Caki2 (cell line): ENCODE results near the gene KCNT2. TPM values are rescaled to one million over a fixed set of nuclear protein-coding genes. Genes with fewer than 3 reads are reported as not detected.

Source experiments
- DNase-seq: peaks from one replicate; pipeline ENCODE4 v3.0.0-alpha.2; 2015; ENCODE audit warnings: low read depth
- in situ Hi-C: cut with HindIII; loops from 2 replicates; pipeline ENCODE4 v1.10.0; 2016; ENCODE audit warnings: low sequenced_read_pairs, low pct_unique_long_range_greater_than_20kb, mixed read lengths
- total RNA-seq: library from RNA; depleted of rRNA; stranded (reverse); fragments of >200 nt; shearing (Covaris generic); gene quantifications from 2 replicates; pipeline ENCODE4 v1.2.3, GENCODE V29; 2014; ENCODE audit warnings: low replicate concordance

The KCNT2 gene
- total RNA-seq, 1 experiment from 2014 or later, result 0.03 TPM

- in situ Hi-C loops, result no loop called here
- DNase-seq, result no peak
These were observed 223.1 kb downstream of the KCNT2 start for GRCh38 chr1:196385109-196385508.

GRCh38 chr1:196382383-196382782, 225.9 kb downstream of the KCNT2 start:
- in situ Hi-C loops, result no loop called here
- DNase-seq, result no peak

DNA sequence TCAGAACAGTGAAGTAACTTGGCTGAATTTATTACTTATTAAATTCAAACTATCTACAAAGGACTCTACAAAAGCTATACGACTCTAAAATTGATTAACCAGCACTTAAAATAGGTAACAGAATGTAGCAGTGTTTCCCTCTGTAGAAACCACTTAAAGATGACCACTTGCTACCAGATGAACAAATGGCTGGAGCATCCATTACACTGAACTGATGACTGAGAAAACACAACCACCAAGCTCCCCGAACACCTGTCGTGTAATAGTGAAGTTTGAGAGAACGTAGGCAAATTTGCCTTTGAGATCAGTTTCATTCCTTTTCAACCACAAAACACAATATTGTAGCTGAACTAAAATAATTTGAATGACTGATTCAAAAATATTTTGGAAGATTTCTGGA, 226.7 kb downstream of the KCNT2 start:
- in situ Hi-C loops, result no loop called here
- no peak for DNase-seq

GRCh38 chr1:196380316-196380715, 227.9 kb downstream of the KCNT2 start:
- in situ Hi-C loops, result no loop called here
- no peak for DNase-seq

DNA sequence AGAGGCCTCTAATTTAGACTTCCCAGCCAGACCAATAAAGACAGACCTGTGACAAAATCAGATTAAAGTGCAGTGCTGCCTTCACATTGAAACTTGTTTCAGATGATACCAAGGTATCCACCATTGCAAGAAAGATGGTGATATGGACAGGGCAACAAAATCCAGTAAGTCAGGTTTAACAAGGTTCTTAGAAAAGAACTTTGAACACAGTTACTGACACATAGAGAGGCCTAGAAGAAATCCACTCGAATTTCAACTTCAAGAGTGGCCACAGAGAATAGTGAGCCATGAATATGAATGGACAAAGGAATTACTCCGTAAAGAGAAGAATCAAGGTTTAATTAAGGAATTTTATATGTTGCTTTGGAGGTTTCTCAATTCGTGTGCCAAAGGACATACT, 230.4 kb downstream of the KCNT2 start:
- no peak for DNase-seq
- in situ Hi-C loops, result no loop called here

DNA sequence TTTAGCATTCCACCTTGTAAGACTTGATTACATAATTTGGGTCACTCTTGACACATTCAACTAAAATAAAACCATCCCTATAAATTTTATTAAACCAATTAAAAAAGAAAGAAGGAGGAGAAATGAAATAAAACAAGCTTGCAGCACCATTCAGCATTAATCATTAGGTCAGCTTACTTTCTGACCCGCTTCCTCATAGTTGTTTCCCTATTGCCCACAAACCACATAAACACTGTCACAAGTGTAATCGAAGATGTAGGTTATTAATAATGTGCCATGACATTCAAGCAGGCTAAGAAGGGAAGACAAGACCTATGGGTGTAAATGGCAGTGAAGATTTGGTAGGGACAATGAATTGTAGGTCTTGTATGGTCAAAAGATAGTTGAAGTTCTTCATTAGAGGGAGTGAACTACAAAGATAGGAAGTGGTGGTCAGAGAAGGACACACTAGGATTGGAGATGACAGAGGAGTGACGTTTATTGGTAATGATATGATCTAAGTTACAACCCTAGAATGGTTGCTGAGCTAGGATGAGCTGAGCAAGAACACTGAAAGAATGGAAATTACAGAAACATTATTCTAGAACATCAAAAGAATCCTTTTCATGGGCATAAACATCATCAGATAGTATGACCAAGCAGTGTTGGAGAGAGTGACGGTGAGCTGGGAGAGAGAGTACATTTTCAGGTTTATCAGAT, 231.5 kb downstream of the KCNT2 start:
- in situ Hi-C loops, result no loop called here

GRCh38 chr1:196373798-196374197, 234.4 kb downstream of the KCNT2 start:
- in situ Hi-C loops, result no loop called here
- DNase-seq, result no peak

More for the DNA sequence above, 231.5 kb downstream of the KCNT2 start:
- no peak for DNase-seq

- in situ Hi-C loops, result no loop called here
- peak; percentile 11 for DNase-seq
These were observed 235.2 kb downstream of the KCNT2 start for GRCh38 chr1:196372896-196373536.

- DNase-seq, result no peak
- in situ Hi-C loops, result no loop called here
These were observed 240.4 kb downstream of the KCNT2 start for GRCh38 chr1:196367838-196368237.

- in situ Hi-C loops, result no loop called here
These were observed 241.3 kb downstream of the KCNT2 start for GRCh38 chr1:196366817-196367495.

DNA sequence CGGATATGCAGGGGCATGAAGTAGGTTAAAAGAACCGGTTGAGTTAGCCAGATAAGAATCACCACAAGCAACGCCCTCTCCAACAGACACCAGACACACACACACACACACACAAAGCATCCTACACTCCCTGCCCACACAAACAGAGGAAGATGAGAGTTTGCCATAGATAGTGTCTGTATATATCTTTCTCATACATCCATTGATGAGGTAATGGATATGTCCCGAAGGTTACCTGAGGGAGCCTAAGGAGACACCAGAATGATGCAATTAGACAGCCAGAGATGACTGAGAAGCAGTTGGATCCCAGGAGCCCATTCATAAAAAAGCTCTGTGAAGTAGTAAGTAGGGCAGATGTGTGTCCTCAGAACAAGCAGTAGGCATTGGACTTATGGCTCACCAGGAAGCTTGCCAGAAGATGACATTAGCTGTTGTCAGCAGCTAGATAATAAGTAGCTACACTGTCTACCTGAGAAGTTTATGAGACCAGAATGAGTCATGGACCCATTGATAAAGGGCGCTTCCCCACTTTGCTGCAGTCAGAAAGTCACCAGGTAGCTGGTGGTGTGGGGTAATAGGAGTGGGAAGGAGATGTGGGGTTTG, 247.0 kb downstream of the KCNT2 start:
- DNase-seq, result peak; percentile 42
- in situ Hi-C loops, result no loop called here

More at GRCh38 chr1:196366817-196367495, 241.3 kb downstream of the KCNT2 start:
- no peak for DNase-seq

DNA sequence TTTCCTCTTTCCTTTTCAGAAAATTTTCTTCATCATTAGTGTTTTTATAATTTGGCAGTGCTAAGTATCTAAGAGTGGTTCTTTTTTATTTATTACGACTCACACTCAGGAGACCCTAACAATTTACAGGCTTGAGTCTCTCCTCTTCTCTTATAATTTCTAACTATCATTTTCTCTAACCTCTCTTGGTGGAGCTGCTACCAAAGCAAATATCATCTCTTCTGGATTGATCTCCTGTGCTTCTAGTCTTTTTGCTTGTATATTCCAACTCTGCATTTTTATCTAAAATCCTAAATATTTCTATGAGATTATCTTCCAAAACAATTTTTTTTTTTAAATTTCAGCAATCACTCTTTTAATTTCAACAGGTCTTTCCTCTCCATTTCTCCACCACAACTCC, 250.3 kb downstream of the KCNT2 start:
- DNase-seq, result no peak
- in situ Hi-C loops, result no loop called here

GRCh38 chr1:196355206-196355786, 252.9 kb downstream of the KCNT2 start:
- in situ Hi-C loops, result no loop called here
- DNase-seq, result peak; percentile 34

DNA sequence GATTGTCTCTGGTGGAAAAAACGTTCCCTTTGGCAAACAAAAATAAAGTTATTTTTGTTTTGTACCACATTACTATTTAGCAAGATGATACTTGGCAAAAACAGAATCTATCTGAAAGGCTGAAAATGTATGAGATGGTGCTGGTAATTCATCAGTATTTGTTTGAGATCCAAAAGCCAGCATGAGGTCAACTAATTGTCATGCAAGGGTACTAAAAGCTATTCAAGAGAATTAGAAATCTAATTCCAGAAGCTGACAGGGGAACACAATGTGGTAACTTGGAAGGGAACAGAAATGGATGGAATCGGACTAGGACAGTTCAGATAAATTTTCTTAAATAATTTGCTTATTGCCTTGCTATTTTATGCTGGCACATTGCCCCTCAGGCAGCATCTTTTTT, 263.8 kb downstream of the KCNT2 start:
- in situ Hi-C loops, result no loop called here
- DNase-seq, result no peak

DNA sequence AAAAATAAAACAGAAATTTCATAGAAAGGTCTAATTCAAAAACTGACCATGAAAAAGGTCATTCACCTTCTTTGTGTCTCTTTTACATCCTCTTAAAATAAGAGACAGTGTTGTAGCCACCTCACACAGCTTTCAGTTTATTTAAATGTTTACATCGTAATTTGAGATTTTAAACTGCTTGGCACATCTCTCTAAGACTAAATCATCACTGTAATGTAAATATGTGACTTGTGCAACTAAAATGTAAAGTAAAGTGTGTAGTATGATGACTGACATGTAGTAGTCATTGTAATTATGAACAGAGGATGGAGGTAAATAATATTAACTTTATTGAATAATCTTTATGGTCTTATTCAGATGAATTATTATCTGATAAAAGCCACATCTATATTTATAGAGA, 283.9 kb downstream of the KCNT2 start:
- in situ Hi-C loops, result no loop called here
- DNase-seq, result no peak

GRCh38 chr1:196323869-196324268, 284.4 kb downstream of the KCNT2 start:
- in situ Hi-C loops, result no loop called here
- no peak for DNase-seq

DNA sequence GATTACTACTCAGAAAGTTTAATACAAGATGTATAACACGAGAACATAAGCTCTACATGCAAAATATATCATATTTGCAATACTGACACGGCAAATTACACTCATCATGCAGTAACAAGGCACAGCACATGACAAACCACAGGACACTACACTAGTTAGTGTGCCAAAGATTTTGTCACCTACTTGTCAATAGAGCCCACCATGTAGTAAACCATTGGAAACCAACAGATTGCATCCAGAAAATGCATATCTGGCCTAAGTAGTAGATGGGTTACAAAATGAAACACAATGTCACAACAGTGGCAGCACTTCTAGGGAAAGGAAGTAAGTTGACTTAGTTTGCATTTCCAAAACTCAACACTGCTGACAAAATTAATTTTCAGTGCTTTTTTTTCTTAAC, 288.9 kb downstream of the KCNT2 start:
- in situ Hi-C loops, result no loop called here
- DNase-seq, result no peak

- in situ Hi-C loops, result no loop called here
These were observed 290.4 kb downstream of the KCNT2 start for GRCh38 chr1:196317535-196318522.

More at GRCh38 chr1:196317535-196318522, 290.4 kb downstream of the KCNT2 start:
- peak; percentile 26 for DNase-seq
